HepG2 (cell line): ENCODE results near the gene GGT1. TPM values are rescaled to one million over a fixed set of nuclear protein-coding genes. Genes with fewer than 3 reads are reported as not detected.
A peak's percentile ranks its signal among the peaks of the same experiment; 100 is the strongest.

ENCODE experiments used
- ADNP ChIP-seq: sonication (generic); formaldehyde crosslinking; IDR thresholded peaks from 2 replicates; pipeline ENCODE4 v1.4.0; 2020; ENCODE audit warnings: missing genetic modification reagents
- FOXO1 ChIP-seq: sonication (generic); formaldehyde crosslinking; IDR thresholded peaks from 2 replicates; pipeline ENCODE4 v1.4.0; 2020; ENCODE audit warnings: missing genetic modification reagents
- HNF4G ChIP-seq, 2 experiments: sonication (generic) in 1 of 2; formaldehyde crosslinking in 1 of 2; IDR thresholded peaks; 2 replicates each; pipeline versions ENCODE4 v1.4.0 to v1.6.1; 2011 to 2020; ENCODE audit warnings: borderline replicate concordance in 2 of 2, low read depth in 2 of 2, mild to moderate bottlenecking in 2 of 2, low read length in 1 of 2, missing genetic modification reagents in 1 of 2, moderate library complexity in 1 of 2
- IKZF1 ChIP-seq: fragments of 450-650 bp; IDR thresholded peaks from 2 replicates; pipeline ENCODE4 v1.7.1; 2016
- KDM6A ChIP-seq: IDR thresholded peaks from 2 replicates; pipeline ENCODE4 v1.6.1; 2016; ENCODE audit warnings: low read depth
- NFAT5 ChIP-seq: sonication (generic); formaldehyde crosslinking; IDR thresholded peaks from 2 replicates; pipeline ENCODE4 v1.4.0; 2020; ENCODE audit warnings: missing genetic modification reagents
- PTBP1 ChIP-seq: fragments of 200-400 bp; formaldehyde crosslinking; IDR thresholded peaks from 2 replicates; pipeline ENCODE4 v1.6.1; 2018; ENCODE audit warnings: low read length, low read depth; ENCODE audit not compliant: poor library complexity, severe bottlenecking
- SP140L ChIP-seq: sonication (generic); formaldehyde crosslinking; IDR thresholded peaks from 2 replicates; pipeline ENCODE4 v1.4.0; 2020; ENCODE audit warnings: missing genetic modification reagents, borderline replicate concordance
- SUZ12 ChIP-seq: fragments of 150-350 bp; IDR thresholded peaks from 2 replicates; pipeline ENCODE4 v1.6.1; 2014; ENCODE audit warnings: low read depth, low read length
- TAF1 ChIP-seq: sonication (generic); formaldehyde crosslinking; IDR thresholded peaks from 2 replicates; pipeline ENCODE4 v1.4.0; 2020; ENCODE audit warnings: missing genetic modification reagents
- THAP7 ChIP-seq: sonication (generic); formaldehyde crosslinking; IDR thresholded peaks from 2 replicates; pipeline ENCODE4 v1.8.1; 2023; ENCODE audit warnings: mild to moderate bottlenecking, missing genetic modification reagents
- ZBTB43 ChIP-seq: sonication (generic); formaldehyde crosslinking; conservative IDR thresholded peaks from 2 replicates; pipeline ENCODE4 v1.4.0; 2020; ENCODE audit warnings: missing genetic modification reagents
- ZNF143 ChIP-seq: sonication (generic); formaldehyde crosslinking; IDR thresholded peaks from 2 replicates; pipeline ENCODE4 v1.4.0; 2020; ENCODE audit warnings: missing genetic modification reagents
- ZNF414 ChIP-seq: sonication (generic); formaldehyde crosslinking; IDR thresholded peaks from 2 replicates; pipeline ENCODE4 v1.5.0; 2020; ENCODE audit warnings: missing genetic modification reagents
- ZNF644 ChIP-seq: IDR thresholded peaks from 2 replicates; pipeline ENCODE4 v1.6.1; 2016; ENCODE audit warnings: low read depth
- ZNF724P ChIP-seq: sonication (generic); formaldehyde crosslinking; IDR thresholded peaks from 2 replicates; pipeline ENCODE4 v1.8.0; 2022; ENCODE audit warnings: missing genetic modification reagents, borderline replicate concordance
- ZNF737 ChIP-seq: sonication (generic); formaldehyde crosslinking; IDR thresholded peaks from 2 replicates; pipeline ENCODE4 v1.5.0; 2020; ENCODE audit warnings: missing genetic modification reagents, mild to moderate bottlenecking, borderline replicate concordance
- ZNF746 ChIP-seq: sonication (generic); formaldehyde crosslinking; IDR thresholded peaks from 2 replicates; pipeline ENCODE4 v1.8.0; 2022; ENCODE audit warnings: mild to moderate bottlenecking, missing genetic modification reagents
- ZNF781 ChIP-seq: sonication (generic); formaldehyde crosslinking; IDR thresholded peaks from 2 replicates; pipeline ENCODE4 v1.5.1; 2020; ENCODE audit warnings: borderline replicate concordance, mild to moderate bottlenecking, missing genetic modification reagents; ENCODE audit errors: not compliant biosample characterization
- ZNF816 ChIP-seq: sonication (generic); formaldehyde crosslinking; IDR thresholded peaks from 2 replicates; pipeline ENCODE4 v1.8.0; 2022; ENCODE audit warnings: missing genetic modification reagents, mild to moderate bottlenecking, borderline replicate concordance
- ZNF850 ChIP-seq: sonication (generic); formaldehyde crosslinking; conservative IDR thresholded peaks from 2 replicates; pipeline ENCODE4 v1.9.0; 2021; ENCODE audit warnings: mild to moderate bottlenecking, missing genetic modification reagents
- polyA plus RNA-seq, 8 experiments: library from polyadenylated mRNA; depleted of rRNA in 3 of 8; stranded (reverse) in 7 of 8; unstranded in 1 of 8; fragments of >200 nt; fragmentation: Illumina TruSeq in 4 of 8; extraction: Trizol in 4 of 8; gene quantifications; 2 replicates each; pipeline versions ENCODE4 v1.2.1 to v1.2.3, GENCODE V29; 2011 to 2016; ENCODE audit warnings: low read depth in 4 of 8, missing spikeins in 1 of 8, mixed read lengths in 1 of 8; ENCODE audit not compliant: insufficient read depth in 1 of 8
- total RNA-seq, 5 experiments: library from RNA; depleted of rRNA; stranded (reverse); fragments of >200 nt; fragmentation: Illumina TruSeq; extraction: Trizol; gene quantifications; 2 replicates each; pipeline ENCODE4 v1.2.3, GENCODE V29; 2016; ENCODE audit warnings: low read depth in 1 of 5

The GGT1 gene
- total and polyA plus RNA-seq, 2 of the 13 experiments (the other 11 are each of a cell fraction or from before 2014, with no cell fraction given) = 29.9 to 103 TPM

GRCh38 chr22:24555165-24556039 lies 47.6 kb upstream of the GGT1 start, which contains the start of gene SNRPD3 (continued):
- peak; percentile 30; the same call in 1 of the 2 replicates for TF ChIP-seq NFAT5 (CRISPR knock-in tag)
- TF ChIP-seq SUZ12 = peak; percentile 47; the same call in 1 of the 2 replicates
- 0 out of 2 replicates have a peak, but pooled peaks have one; percentile 39 for TF ChIP-seq THAP7 (CRISPR knock-in tag)
- peak; percentile 95 for TF ChIP-seq TAF1
- no peak for TF ChIP-seq IKZF1
- TF ChIP-seq SP140L = no peak
- TF ChIP-seq FOXO1 (CRISPR knock-in tag) = peak; percentile 77
- TF ChIP-seq ZNF143 (CRISPR knock-in tag) = peak; percentile 98
- TF ChIP-seq ZNF644 = no peak
- TF ChIP-seq ZNF850 (CRISPR knock-in tag) = no peak
- peak; percentile 46; the same call in 1 of the 2 replicates for TF ChIP-seq ZNF724P (CRISPR knock-in tag)
- no peak for TF ChIP-seq ZNF737
- peak; percentile 53; the same call in 1 of the 2 replicates for TF ChIP-seq ZBTB43 (CRISPR knock-in tag)
- peak; percentile 70 for TF ChIP-seq ZNF816 (CRISPR knock-in tag)
- no peak for TF ChIP-seq ADNP
- TF ChIP-seq HNF4G (IDR thresholded peaks at IDR 0.05; ENCODE audit: borderline replicate concordance, low read depth, low read length) = no peak; the same call in 1 of the 2 replicates
- 0 out of 2 replicates have a peak, but pooled peaks have one; percentile 37 for TF ChIP-seq HNF4G (CRISPR knock-in tag; IDR thresholded peaks at IDR 0.05; ENCODE audit: borderline replicate concordance, low read depth)
- TF ChIP-seq PTBP1 = peak; percentile 35
- TF ChIP-seq KDM6A = no peak
- peak; percentile 71 for TF ChIP-seq ZNF781
- TF ChIP-seq ZNF746 = peak; percentile 81
- 0 out of 2 replicates have a peak, but pooled peaks have one; percentile 65 for TF ChIP-seq ZNF414
